Tibial artery (tissue), 4 donors: ENCODE results near the gene WNT5B.

Experiments used
- DNase-seq, 2 donors: peaks; one replicate each; pipeline ENCODE4 v3.0.0-alpha.2; 2019
- H3K27ac ChIP-seq, 2 donors: fragments of 200-600 bp; sonication (generic) in 1 of 2; 1 replicate in 1 of 2; 2 replicates in 1 of 2; pipeline ENCODE4 v1.5.1; 2018 to 2019; ENCODE audit warnings: mild to moderate bottlenecking in 1 of 2
- H3K27me3 ChIP-seq, 2 donors: fragments of 200-600 bp; sonication (generic) in 1 of 2; one replicate each; pipeline versions ENCODE4 v1.5.1 to v1.6.0; 2016 to 2019
- H3K36me3 ChIP-seq, 3 donors: fragments of 200-600 bp; sonication (generic) in 2 of 3; one replicate each; pipeline ENCODE4 v1.5.1; 2016 to 2019; ENCODE audit warnings: mild to moderate bottlenecking in 2 of 3
- H3K4me1 ChIP-seq, 4 donors: fragments of 200-600 bp; sonication (generic) in 2 of 4; 1 replicate in 3 of 4; 2 replicates in 1 of 4; pipeline ENCODE4 v1.5.1; 2016 to 2019
- H3K4me3 ChIP-seq, 2 donors: fragments of 200-600 bp; sonication (generic) in 1 of 2; 1 replicate in 1 of 2; 2 replicates in 1 of 2; pipeline ENCODE4 v1.5.1; 2018 to 2019; ENCODE audit warnings: mild to moderate bottlenecking in 2 of 2
- H3K9me3 ChIP-seq, 3 donors: fragments of 200-600 bp; sonication (generic) in 1 of 3; one replicate each; pipeline ENCODE4 v1.5.1; 2016 to 2019
- CTCF ChIP-seq, 2 experiments: fragments of 200-600 bp in 1 of 2; fragments of 450-650 bp in 1 of 2; IDR thresholded peaks; one replicate each; pipeline ENCODE4 v1.5.1; 2017 to 2019; ENCODE audit warnings: antibody characterized with exemption in 2 of 2, mild to moderate bottlenecking in 1 of 2, moderate library complexity in 1 of 2
- intact Hi-C: fragments of 100-400 bp; cut with DNase I; formaldehyde crosslinking; loops from one replicate; pipeline ENCODE4 v1.15.0; 2023; ENCODE audit warnings: low total_unique reads

Gene WNT5B

GRCh38 chr12:1680804-1681492, 51.9 kb downstream of the WNT5B start:
- Histone ChIP-seq H3K36me3 (no peaks in the 10 kb centered on the region), H3K4me3 (no peak overlapping the region), H3K9me3 (no peaks in the 10 kb centered on the region), H3K27ac (peak overlapping the region; percentile 51 to 52), H3K4me1 (peaks cover 0 to 44% (median 2%) of the 10 kb centered on the region in 4 donors), H3K27me3 (no peaks in the 10 kb centered on the region)
- DNase-seq = no peak
- intact Hi-C loops = no loop called here
- no peak for TF ChIP-seq CTCF (IDR thresholded peaks at IDR 0.05)

DNA sequence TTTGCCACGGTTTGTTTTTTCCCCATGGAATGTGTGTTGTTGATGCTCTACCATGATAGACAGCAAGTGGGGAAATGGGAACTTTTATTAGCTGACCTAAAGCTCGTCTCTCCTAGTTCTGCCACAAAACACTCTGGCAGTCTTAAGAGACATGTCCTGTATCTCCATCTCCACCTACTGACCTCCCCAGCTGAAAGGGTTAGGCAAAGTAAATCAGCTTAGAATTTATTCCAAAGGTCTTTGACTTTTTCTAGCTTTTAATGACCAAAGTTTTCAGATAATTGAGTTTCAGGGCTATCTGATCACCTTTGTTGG, 52.4 kb downstream of the WNT5B start:
- Histone ChIP-seq H3K36me3 (no peaks in the 10 kb centered on the region), H3K27ac (peak overlapping the region; percentile 51 to 52), H3K9me3 (no peaks in the 10 kb centered on the region), H3K4me3 (no peak overlapping the region), H3K27me3 (no peaks in the 10 kb centered on the region), H3K4me1 (peaks cover 0 to 44% (median 2%) of the 10 kb centered on the region in 4 donors)
- no peak for TF ChIP-seq CTCF (IDR thresholded peaks at IDR 0.05)
- DNase-seq = no peak
- intact Hi-C loops = no loop called here

- TF ChIP-seq CTCF (IDR thresholded peaks at IDR 0.05) = no peak
- H3K27me3 ChIP-seq = no peaks in the 10 kb centered on the region
- H3K4me3 ChIP-seq = no peak overlapping the region
- intact Hi-C loops = no loop called here
- H3K36me3 ChIP-seq = no peaks in the 10 kb centered on the region
- no peak overlapping the region for H3K27ac ChIP-seq
- no peaks in the 10 kb centered on the region for H3K9me3 ChIP-seq
- no peak for DNase-seq
- H3K4me1 ChIP-seq = peaks cover 0 to 27% (median 14%) of the 10 kb centered on the region in 4 donors
These were observed 59.2 kb downstream of the WNT5B start for GRCh38 chr12:1688086-1688710.

DNA sequence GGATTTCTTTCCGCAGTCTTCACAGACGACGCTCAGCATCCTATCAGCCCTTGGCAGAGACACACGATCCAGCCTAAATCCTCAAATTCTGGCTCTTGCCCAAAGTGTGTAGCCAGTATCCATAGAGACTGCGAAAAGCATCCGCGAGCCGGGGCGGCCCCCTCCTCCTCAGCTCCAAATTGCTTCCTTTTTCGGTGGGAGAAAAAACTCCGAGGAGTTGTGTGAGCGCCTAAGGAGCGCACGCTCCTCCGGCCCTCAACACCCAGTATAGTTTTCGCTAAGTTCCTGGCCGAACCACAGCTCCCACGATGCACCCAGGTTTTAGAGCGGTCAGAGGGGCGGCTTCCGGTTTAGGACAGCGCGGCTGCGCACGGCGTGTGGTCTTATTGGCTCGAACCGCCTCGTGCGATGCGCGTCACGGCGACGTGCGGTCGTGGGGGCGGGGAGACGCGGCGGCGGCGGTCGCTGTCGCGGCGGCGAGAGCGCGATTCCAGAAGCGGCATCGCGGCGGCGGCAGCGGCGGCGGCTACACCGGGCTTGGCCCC, 61.6 kb downstream of the WNT5B start, which contains the start of gene ADIPOR2:
Gene ADIPOR2 (plus strand): TSS at position 493 of the 545 bp plus-strand sequence. CDS start 63,274 bp downstream, outside the sequence.
- peak within 1 kb of the TSS; percentile 94 to 95 for H3K27ac ChIP-seq
- no peaks in the 10 kb centered on the region for H3K9me3 ChIP-seq
- H3K4me3 ChIP-seq = peak within 1 kb of the TSS; percentile 72 to 98
- peaks cover 0 to 23% (median 18%) of the 10 kb centered on the region in 4 donors for H3K4me1 ChIP-seq
- peak; percentile 94 to 97 for DNase-seq
- no peak for TF ChIP-seq CTCF (IDR thresholded peaks at IDR 0.05)
- H3K36me3 ChIP-seq = no peaks in the 10 kb centered on the region
- H3K27me3 ChIP-seq = no peaks in the 10 kb centered on the region
- intact Hi-C loops = loop anchor here (5.0 kb wide), 1 partner anchor 38 kb away; no protein-coding TSS in a partner anchor

DNA sequence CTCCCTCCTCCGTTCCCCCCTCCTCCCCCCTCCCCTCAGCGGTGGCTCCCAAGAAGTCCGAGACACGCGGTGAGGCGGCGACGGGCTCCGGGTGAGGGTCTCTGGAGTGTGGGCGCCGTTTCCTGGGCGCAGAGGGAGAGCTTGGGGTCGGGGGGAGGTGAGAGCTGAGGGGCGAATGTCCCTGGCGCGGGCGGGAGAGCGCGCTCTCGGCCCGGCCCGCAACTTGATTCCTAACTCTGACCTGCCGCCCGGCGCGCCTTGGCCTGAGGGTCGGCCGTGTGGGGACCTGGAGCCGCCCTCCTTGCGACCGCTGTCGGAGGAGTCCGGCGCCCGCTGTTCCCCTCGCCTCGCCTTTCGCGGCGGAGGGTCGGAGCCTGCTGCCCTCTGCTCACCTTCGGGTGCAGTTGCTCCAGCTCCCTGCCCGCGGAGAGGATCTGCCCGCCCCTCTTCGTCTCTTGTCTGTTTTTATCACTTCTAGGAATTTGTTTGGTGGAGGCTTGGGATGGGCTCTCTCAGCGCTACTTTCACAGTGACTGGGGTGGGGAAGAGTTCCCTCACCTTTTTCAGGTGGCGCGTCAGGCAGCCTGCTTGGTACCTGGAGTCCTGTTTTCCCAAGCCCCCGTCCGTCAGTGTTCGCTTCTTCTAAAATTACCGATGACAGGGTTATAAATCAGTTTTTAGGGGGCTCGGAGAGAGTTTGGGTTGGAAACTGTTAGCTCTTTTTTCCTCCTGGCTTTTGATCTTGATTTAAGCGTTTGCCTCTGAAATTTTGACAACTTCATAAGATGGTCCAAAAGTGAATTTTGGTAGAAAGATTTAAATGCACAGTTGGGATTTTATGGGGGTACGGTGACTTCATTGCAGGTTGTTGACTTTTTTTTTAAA, 62.3 kb downstream of the WNT5B start:
- H3K27me3 ChIP-seq = no peaks in the 10 kb centered on the region
- H3K9me3 ChIP-seq = no peaks in the 10 kb centered on the region
- H3K4me3 ChIP-seq = peak overlapping the region; percentile 72 to 98
- intact Hi-C loops = loop anchor here (5.0 kb wide), 1 partner anchor 39 kb away; no protein-coding TSS in a partner anchor
- H3K36me3 ChIP-seq = no peaks in the 10 kb centered on the region
- DNase-seq = peak; percentile 26 to 71
- peak overlapping the region; percentile 94 to 95 for H3K27ac ChIP-seq
- H3K4me1 ChIP-seq = peaks cover 0 to 30% (median 22%) of the 10 kb centered on the region in 4 donors
- TF ChIP-seq CTCF (IDR thresholded peaks at IDR 0.05) = no peak
